Colonic mucosa (tissue), 4 donors: Measurements from ENCODE around the gene SLC35F1. TPM values are rescaled to one million over a fixed set of nuclear protein-coding genes. Genes with fewer than 3 reads are reported as not detected.
"Not testable (repeated sequence)": the region's sequence is repeated elsewhere in the genome, so short reads cannot be mapped to it uniquely, and the experiment has no call there.

ENCODE experiments used
- DNase-seq: peaks from one replicate; pipeline ENCODE4 v3.0.0-alpha.2; 2020
- H3K27ac ChIP-seq: fragments of 200-600 bp; one replicate; pipeline ENCODE4 v1.8.0; 2021
- H3K27me3 ChIP-seq: fragments of 200-600 bp; one replicate; pipeline ENCODE4 v1.8.0; 2021
- H3K36me3 ChIP-seq: fragments of 200-600 bp; one replicate; pipeline ENCODE4 v1.8.0; 2021
- H3K4me1 ChIP-seq: fragments of 200-600 bp; one replicate; pipeline ENCODE4 v1.8.0; 2021; ENCODE audit warnings: mild to moderate bottlenecking
- H3K4me3 ChIP-seq: fragments of 200-600 bp; one replicate; pipeline ENCODE4 v1.8.0; 2021
- H3K9ac ChIP-seq, 2 donors: one replicate each; pipeline ENCODE4 v1.7.0; 2013; ENCODE audit warnings: control low read depth in 2 of 2, low read depth in 2 of 2, low read length in 2 of 2
- H3K9me3 ChIP-seq: fragments of 200-600 bp; one replicate; pipeline ENCODE4 v1.8.0; 2021
- intact Hi-C: fragments of 100-400 bp; cut with DNase I; formaldehyde crosslinking; loops from one replicate; pipeline ENCODE4 v1.14.1; 2022
- total RNA-seq, 2 donors: library from RNA; stranded (reverse); fragmentation: NEBNext Ultra II Directional in 1 of 2; extraction: Animal tissue kit (Norgen Biotek cat#: 25700) in 1 of 2; gene quantifications; one replicate each; pipeline ENCODE4 v1.2.1, GENCODE V29; 2021
- TF ChIP-seq, protein P1 (sequence below): fragments of 200-600 bp; IDR thresholded peaks from one replicate; pipeline ENCODE4 v1.8.0; 2022; ENCODE audit warnings: antibody characterized with exemption, mild to moderate bottlenecking
- donor health status: healthy.
- donor health status: DM: no; HTN: no; CAD: no.
- donor health status: DM: no; HTN: no; CAD: no.

Gene SLC35F1
- total RNA-seq = 1 to 10 TPM in 1 of 2 donors, under 1 TPM in 1; 0.25 to 1.1 TPM

DNA sequence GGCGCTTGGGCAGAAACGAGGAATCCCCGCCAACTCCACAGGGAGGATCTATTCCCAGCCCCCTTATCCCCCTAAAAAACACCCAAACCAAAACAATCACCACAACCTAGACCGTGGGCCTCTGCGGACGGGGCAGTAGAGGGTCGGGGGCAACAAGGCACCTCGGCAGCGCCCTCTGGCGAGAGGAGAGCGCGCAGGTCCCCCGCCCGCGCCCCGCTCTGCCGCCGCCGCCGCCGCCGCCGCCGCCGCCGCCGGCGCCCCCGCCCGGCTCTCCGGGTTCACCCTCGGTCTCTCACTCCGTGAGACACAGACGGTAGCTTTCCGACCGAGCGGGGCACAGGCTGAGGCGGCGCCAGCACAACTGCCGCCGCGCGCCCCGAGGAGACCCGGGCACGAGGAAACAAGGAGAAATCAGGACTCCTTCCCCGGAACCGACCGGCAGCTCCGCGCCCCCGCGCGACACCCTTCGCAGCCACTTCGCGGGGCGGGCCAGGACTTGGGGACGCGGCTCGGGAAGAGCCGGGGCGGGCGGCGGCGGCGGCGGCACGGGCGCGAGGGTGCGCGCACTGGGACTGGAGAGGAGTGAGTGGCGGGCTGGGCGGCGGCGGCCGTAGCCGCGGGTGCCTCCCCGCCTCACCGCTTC is at the start of gene SLC35F1:
TSS of gene SLC35F1 (plus strand) at position 307 of the 643 bp plus-strand sequence.
- TF ChIP-seq, protein P1, sequence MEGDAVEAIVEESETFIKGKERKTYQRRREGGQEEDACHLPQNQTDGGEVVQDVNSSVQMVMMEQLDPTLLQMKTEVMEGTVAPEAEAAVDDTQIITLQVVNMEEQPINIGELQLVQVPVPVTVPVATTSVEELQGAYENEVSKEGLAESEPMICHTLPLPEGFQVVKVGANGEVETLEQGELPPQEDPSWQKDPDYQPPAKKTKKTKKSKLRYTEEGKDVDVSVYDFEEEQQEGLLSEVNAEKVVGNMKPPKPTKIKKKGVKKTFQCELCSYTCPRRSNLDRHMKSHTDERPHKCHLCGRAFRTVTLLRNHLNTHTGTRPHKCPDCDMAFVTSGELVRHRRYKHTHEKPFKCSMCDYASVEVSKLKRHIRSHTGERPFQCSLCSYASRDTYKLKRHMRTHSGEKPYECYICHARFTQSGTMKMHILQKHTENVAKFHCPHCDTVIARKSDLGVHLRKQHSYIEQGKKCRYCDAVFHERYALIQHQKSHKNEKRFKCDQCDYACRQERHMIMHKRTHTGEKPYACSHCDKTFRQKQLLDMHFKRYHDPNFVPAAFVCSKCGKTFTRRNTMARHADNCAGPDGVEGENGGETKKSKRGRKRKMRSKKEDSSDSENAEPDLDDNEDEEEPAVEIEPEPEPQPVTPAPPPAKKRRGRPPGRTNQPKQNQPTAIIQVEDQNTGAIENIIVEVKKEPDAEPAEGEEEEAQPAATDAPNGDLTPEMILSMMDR = no peak
- no peak for DNase-seq
- peak within 1 kb of the TSS in 1 of 2 donors; percentile 49 for H3K9ac ChIP-seq
- peaks cover 26% of the 10 kb centered on the region for H3K27me3 ChIP-seq
- intact Hi-C loops = no loop called here
- no peaks in the 10 kb centered on the region for H3K9me3 ChIP-seq
- H3K36me3 ChIP-seq = no peaks in the 10 kb centered on the region
- H3K27ac ChIP-seq = no peak within 1 kb of the TSS
- peak within 1 kb of the TSS; percentile 44 for H3K4me3 ChIP-seq
- no peaks in the 10 kb centered on the region for H3K4me1 ChIP-seq

DNA sequence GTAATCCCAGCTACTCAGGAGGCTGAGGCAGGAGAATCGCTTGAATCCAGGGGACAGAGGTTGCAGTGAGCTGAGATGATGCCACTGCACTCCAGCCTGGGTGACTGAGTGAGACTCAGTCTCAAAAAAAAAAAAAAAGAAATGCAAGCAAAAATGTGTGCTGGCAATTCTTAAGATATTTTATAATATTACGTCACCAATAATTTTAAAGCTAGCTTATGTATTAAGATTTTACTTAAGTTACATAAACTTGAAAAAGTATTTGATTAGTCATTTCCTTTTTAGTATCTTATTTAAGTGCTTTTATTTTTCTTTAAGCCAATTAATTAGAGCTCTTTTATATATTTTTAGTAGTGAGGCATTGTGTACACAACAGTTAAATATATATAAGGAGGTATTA is 48.5 kb upstream of the SLC35F1 start:
- H3K27me3 ChIP-seq, H3K27ac ChIP-seq, H3K9me3 ChIP-seq, DNase-seq, H3K9ac ChIP-seq, H3K4me1 ChIP-seq, H3K36me3 ChIP-seq, H3K4me3 ChIP-seq, intact Hi-C loops: not testable (repeated sequence)

DNA sequence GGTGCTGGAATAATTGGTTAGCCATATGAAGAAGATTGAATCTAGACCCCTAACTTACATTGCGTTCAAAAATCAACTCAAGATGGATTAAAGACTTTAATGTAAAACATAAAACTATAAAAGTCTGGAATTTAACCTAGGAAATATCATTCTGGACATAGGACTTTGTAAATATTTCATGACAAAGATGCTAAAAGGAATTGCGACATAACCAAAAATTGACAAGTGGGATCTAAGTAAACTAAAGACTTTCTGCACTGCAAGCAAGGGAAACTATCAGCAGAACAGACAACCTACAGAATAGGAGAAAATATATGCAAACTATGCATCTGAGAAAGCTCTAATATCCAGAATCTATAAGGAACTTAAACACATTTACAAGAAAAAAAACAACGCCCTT is 45.5 kb upstream of the SLC35F1 start:
- no peaks in the 10 kb centered on the region for H3K27me3 ChIP-seq
- H3K4me1 ChIP-seq = no peaks in the 10 kb centered on the region
- no peak overlapping the region for H3K27ac ChIP-seq
- DNase-seq = no peak
- no peaks in the 10 kb centered on the region for H3K9me3 ChIP-seq
- no peaks in the 10 kb centered on the region for H3K36me3 ChIP-seq
- intact Hi-C loops = no loop called here
- TF ChIP-seq, protein P1 = no peak
- H3K4me3 ChIP-seq = no peak overlapping the region
- no peak overlapping the region for H3K9ac ChIP-seq

DNA sequence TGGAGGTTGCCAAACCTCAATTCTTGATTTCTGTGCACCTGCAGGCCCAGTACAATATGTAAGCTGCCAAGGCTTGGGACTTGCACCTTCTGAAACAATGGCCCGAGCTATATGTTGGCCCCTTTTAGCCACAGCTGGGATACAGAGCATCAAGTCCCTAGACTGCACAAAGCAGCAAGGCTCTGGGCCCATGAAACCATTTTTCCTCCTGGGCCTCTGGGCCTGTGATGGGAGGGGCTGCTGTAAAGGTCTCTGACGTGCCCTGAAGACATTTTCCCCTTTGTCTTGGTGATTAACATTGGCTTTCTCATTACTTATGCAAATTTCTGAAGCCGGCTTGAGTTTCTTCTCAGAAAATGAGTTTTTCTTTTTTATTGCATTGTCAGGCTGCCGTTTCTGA is 40.5 kb upstream of the SLC35F1 start:
- Histone ChIP-seq H3K27ac (no peak overlapping the region), H3K27me3 (no peaks in the 10 kb centered on the region), H3K4me1 (no peaks in the 10 kb centered on the region), H3K4me3 (no peak overlapping the region), H3K36me3 (no peaks in the 10 kb centered on the region), H3K9me3 (no peaks in the 10 kb centered on the region), H3K9ac (no peak overlapping the region)
- DNase-seq = no peak
- intact Hi-C loops = no loop called here
- TF ChIP-seq, protein P1 = no peak

DNA sequence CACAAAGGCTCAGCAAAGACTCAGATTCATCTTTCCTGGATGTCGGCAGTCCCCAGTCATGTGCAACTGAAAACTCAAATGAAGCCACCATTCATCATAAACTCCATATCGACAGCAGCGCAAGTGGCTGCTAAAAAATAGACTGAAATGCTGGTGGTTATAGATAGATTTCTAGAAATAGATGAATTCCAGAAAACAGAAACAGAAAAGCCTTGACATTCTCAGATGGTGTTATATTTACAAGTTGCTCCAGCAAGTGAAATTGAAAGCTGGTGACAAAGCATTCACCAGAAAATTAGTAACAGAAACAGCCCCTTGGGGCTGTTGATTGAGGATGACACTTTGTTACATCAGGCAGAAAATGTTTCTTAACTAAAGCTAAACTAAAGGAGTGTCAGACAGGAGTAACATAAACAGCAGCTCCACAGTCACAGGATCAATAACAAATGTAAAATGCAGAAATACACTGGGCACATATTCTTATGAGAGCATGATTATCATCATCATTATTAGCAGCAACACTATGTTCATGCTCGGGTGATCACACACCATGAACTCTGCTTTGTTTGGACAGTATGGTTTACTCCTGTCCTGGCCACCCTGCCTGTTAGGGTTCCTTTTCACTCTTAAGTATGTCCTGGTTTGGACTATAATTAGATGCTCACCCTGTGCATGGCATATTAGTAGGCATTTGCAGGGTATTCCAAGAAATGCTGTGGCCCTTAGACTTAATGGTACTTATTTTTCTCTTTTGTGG is 36.4 kb upstream of the SLC35F1 start:
- intact Hi-C loops = no loop called here
- DNase-seq = no peak
- TF ChIP-seq, protein P1 = no peak
- H3K36me3 ChIP-seq = no peaks in the 10 kb centered on the region
- H3K27me3 ChIP-seq = no peaks in the 10 kb centered on the region
- no peaks in the 10 kb centered on the region for H3K4me1 ChIP-seq
- no peak overlapping the region for H3K4me3 ChIP-seq
- peaks cover 3% of the 10 kb centered on the region for H3K9me3 ChIP-seq
- H3K27ac ChIP-seq = no peak overlapping the region
- no peak overlapping the region for H3K9ac ChIP-seq

GRCh38 chr6:117880824-117881223 is 26.2 kb upstream of the SLC35F1 start:
- TF ChIP-seq, protein P1 = no peak
- Histone ChIP-seq H3K9ac (no peak overlapping the region), H3K27ac (no peak overlapping the region), H3K4me3 (no peak overlapping the region), H3K9me3 (no peaks in the 10 kb centered on the region), H3K27me3 (no peaks in the 10 kb centered on the region), H3K36me3 (no peaks in the 10 kb centered on the region), H3K4me1 (no peaks in the 10 kb centered on the region)
- intact Hi-C loops = no loop called here
- DNase-seq = no peak
